Right hindlimb (tissue), 1 donor: ENCODE results near the gene HINT1.
A peak's percentile ranks its signal among the peaks of the same experiment; 100 is the strongest.
"Not testable (repeated sequence)": the region's sequence is repeated elsewhere in the genome, so short reads cannot be mapped to it uniquely, and the experiment has no call there.

ENCODE experiments used
- DNase-seq: peaks from one replicate; pipeline ENCODE4 v3.0.0-alpha.2; 2018

HINT1 gene

DNA sequence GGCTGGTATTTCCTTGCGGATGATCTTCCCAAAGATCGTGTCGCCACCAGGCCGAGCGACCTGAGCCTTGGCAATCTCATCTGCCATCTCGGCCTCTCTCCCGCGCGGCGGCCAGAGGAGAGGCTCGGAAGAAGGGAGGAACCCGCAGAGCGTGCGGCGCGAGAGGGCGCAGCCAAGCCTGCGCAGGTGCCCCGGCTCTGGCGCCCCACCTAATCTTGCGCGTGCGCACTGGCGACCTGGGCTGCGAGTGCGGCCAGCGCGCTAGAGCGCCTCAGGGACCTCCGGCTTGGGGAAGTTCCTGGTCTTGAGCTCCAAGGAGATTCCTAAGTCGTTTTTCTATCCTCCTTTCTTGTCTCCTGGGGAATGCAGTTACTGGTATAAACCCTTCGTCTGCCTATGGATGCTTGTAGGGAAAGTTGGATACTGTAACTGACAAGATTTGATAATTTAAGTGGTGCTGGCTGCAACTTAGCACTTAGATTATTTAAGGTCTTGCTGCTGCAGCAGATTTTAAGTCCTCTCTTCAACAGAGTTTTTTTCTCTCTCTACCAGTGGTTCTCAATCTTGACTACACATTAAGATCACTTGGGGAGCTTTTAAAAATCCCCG lies at the start of gene HINT1:
Gene HINT1, minus strand, starts transcription at position 138 of the 609 bp plus-strand sequence. Its CDS starts 51 bp downstream, at position 87.
- peak; percentile 92 for DNase-seq

DNA sequence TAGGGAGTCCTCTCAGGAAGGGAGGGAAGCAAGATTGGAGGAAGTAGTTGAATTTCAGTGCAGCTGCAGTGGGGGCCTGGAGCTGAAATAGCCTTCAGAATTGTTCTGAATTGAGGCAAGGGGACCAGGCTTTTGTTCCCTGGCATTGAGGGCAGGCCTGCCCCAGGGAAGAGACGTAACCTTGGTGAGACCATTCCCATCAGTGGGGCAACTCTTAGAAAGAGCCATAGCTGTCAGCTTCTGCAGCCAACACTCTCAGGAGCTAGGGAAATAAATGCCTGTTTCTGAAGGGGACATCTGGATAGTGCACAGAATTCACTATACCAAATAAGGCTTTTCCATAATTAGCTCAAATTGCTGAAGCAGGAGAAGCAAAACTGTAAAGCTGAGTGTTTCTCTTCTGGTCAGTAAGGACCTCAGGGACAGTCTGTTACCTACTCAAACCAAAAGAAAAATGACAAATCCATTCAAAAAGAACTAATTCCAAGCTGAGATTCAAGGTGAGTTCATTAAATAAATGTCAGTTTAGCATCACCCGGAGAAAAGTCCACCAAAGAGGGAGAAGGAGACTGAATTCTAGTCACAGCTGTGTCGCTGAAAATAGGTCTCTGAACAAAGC lies 49.7 kb upstream of the HINT1 start:
- no peak for DNase-seq

DNA sequence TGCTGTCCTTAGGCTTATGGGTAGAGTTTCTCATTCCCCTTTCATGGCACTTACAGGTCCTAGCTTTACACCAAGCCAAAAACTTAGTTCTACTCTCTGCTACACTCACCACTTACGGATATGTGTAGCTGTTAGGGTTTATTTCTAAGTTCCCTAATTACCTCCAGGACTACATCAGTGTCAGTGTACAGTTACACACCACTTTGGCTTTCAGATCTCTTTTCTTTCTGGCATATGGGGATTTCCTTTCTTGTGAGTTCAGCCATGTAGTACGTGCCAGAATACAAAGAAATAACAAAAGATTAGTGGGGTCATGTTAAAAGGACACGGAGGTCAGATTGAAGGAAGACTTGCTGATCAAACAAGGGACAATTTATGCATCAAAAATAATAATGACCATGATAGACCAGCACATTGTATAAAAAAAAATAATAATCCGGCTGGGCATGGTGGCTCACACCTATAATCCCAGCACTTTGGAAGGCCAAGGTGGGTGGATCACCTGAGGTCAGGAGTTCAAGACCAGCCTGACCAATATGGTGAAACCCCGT lies 47.5 kb upstream of the HINT1 start:
- DNase-seq = no peak

DNA sequence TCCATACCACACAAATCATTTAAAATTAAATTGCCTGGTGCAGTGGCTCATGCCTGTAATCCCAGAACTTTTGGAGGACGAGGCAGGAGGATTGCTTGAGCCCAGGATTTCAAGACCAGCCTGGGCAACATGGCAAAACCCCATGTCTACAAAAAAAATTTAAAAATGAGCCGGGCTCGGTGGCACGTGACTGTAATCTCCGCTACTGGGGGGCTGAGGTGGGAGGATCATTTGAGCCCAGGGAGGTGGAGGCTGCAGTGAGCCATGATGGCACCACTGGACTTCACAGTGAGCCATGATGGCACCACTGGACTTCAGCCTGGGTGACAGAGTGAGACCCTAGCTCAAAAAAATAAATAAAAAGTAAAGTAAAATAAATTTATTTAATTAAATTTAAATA lies 46.6 kb upstream of the HINT1 start:
- no peak for DNase-seq

DNA sequence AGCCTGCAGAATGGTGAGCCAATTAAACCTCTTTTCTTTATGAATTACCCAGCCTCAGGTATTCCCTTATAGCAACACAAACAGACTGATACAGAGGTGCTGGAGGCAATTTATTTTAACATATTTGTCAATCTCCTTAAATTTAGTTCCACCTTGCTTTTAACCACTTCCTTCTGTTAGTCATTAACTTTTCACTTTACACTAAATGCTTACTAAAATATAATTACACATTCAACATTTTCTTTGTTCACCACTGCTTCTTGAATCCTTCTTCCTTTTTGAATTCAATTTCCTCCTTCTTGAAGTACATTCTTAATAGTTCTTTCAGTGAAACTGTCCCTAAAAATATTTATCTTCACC lies 45.1 kb upstream of the HINT1 start:
- no peak for DNase-seq

DNA sequence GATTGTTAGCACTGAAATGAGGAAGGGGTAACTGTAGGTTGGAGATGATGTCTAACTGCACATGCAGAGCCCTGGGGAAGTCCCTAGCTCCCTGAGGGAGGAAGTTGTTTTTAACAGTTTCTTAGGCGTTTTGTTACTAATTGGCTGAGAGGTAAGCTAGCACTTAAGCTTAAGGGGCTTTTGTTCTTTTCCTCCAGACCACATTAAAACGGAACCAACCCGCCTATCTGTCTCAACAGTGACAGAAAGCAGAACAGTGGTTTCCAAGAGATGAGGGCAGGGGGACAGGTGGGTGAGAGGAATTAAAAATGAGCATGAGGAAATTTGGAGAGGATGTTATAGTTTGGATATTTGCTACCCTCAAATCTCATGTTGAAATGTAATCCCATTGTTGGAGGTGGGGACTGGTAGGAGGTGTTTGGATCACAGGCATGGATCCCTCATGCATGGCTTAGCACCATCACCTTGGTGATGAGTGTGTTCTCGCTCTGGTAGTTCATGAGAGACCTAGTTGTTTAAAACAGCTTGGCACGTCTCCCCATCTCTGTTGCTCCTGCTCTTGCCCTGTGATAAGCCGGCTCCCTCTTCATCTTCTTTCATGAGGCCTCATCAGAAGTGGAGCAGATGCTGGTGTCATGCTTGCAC lies 44.6 kb upstream of the HINT1 start:
- DNase-seq = no peak

DNA sequence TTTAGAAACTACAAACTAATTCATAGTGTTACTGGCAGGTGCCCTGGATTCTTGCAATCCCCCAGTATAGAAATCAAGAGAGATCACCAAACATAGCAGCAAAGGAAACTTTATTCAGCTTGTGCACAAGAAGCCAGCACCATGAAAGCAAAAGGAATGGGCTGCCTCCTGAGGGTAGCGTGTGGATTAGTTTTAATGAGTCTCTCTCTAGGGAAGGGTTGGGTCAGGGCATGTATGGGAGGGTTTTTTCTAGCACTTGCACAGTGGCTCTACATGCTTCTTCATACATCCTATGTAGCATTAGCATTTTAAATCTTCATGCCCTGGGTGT lies 44.1 kb upstream of the HINT1 start:
- DNase-seq = no peak

DNA sequence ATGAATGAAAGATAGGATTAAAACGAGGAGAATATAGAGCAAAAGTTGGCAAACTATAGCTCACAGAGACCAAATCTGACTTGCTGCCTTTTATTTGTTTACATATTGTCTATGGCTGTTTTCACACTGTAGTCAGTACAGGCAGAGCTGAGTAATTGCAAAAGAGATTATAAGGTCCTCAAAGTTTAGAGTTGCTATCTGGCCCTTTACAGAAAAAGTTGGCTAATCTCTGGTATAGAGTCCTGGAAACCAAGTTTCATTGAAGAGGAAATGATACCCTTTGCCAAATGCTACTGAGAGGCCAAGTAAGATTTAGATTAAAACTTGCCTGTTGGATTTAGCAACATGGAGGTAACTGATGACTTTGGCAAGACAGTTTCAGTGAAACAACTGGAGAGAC lies 41.7 kb upstream of the HINT1 start:
- DNase-seq = no peak

DNA sequence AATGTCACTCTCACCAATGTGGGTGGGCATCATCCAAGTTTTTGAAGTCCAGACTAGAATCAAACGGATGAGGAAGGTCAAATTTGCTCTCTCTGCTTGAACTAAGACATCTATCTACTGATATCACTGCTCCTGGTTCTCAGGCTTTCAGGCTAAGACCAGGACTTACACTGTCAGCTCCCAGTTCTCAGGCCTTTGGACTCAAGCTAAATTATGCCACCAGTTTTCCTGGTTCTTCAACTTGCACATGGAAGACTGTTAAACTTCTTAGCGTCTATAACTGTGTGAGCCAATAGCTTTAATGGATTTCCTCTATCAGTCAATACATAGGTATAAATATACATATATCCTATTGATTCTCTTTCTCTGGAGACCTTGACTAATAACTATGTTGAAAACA lies 41.0 kb upstream of the HINT1 start:
- no peak for DNase-seq

DNA sequence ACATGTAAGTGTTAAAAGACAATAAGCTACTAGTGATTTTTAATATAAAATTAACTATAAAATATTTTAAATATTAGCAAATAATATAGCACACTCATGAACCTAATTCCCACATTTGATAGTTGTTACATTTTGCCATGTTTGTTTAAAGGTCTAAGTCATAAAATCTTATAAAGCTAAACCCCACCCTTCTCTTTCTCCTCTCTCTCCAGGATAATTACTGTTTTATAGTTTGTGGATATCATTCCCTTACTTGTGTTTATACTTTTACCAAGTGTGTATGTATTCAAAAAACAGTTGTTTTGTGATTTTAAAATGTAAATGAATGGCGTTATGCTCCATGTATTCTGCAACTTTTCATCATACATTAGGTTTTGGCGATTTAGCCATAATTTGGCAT lies 39.9 kb upstream of the HINT1 start:
- no peak for DNase-seq

DNA sequence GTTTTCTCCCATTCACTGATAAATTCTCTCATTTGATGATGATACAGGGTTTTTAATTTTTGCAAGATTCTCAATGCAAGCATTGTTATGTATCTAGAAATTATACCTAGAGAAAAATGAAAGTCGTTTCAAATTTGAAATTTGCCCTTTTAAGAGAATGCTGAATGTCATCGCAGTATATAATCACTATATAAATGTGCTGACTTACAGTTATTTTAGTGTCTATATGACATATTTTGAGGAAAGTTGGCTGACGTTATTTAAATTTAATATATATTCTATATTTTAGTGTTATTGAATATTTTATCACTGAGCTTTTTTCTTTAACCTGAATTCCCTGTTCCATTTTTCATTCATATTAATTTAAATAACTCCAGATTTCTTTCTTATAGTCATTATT lies 35.5 kb upstream of the HINT1 start:
- DNase-seq = no peak

DNA sequence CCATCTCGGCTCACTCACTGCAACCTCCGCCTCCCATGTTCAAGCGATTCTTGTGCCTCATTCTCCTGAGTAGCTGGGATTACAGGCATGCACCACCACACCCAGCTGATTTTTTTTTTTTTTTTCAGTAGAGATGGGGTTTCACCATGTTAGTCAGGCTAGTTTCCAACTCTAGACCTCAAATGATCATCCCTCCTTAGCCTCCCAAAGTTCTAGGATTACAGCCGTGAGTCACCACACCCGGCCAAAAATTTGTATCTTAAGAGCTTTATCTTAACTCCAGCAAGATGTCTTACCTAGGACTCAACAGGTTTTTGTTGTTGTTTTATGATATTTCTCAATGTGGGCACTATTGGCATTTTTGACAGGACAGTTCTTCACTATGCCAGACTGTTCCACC lies 33.6 kb upstream of the HINT1 start:
- DNase-seq = no peak

DNA sequence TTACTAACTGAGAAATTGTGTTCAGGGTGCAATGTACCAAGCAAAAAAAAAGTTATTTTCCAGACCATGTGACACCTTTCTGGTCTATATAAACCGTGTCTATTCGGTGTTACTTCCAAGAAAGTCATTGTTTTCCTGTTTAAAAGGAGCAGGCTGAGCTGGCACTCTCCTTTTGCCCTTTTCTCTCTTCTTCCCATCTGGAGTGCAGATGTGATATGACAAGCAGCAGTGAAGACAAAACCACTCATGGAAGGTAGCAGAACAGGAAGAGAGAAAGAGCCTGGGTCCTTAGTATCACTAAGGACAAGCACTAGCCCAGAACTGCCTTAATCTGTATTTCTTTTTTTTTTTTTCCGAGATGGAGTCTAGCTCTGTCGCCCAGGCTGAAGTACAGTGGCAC lies 31.3 kb upstream of the HINT1 start:
- no peak for DNase-seq

DNA sequence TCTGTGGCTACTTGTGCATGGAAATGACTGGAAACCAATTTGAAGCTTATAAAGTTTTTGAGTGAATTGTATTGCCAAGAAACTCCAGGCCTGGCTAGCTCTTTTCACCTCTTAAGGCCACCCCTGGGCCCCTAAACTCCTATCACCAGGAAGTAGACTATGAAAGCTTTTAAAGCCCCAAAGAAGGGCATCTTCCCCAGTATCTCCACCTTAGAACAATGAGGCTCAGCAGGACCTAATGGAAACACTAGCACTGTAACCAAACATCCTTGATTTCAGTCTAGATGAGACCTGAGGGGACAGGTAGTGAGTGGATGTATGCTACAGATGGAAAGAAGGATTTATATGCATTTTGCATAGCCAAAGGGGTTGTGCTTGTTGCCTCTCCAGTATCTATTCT lies 30.6 kb upstream of the HINT1 start:
- no peak for DNase-seq

DNA sequence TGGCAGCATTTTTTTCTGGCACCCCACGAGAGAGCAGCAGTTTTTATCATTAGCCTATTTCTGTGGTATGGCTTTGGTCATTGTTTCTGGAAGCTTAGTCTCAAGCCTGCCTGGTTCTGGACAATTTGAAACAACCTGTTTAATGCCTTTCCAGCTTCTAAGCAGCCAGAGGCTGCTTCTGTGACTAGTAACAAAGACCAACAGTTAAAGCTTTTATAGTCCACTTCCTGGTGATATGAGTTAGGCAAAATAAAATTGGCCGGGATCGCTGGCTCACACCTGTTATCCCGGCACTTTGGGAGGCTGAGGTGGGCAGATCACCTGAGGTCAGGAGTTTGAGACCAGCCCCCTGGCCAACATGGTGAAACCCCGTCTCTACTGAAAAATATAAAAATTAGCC lies 29.7 kb upstream of the HINT1 start:
- DNase-seq = no peak

DNA sequence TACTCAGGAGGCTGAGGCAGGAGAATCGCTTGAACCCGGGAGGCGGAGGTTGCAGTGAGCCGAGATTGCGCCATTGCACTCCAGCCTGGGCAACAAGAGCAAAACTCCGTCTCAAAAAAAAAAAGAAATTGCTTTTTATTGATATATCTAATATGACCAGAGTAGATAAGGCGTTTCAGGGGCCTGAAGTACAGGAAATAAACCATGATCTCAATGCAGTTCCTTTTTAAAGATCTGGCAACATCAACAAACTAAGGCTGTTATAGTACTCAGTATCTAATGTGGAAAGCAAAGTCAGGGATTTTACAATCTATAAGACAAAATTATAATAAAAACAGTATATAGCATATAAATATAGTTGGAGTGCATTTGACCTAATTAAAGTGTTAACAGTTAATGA lies 28.8 kb upstream of the HINT1 start:
- DNase-seq = not testable (repeated sequence)

DNA sequence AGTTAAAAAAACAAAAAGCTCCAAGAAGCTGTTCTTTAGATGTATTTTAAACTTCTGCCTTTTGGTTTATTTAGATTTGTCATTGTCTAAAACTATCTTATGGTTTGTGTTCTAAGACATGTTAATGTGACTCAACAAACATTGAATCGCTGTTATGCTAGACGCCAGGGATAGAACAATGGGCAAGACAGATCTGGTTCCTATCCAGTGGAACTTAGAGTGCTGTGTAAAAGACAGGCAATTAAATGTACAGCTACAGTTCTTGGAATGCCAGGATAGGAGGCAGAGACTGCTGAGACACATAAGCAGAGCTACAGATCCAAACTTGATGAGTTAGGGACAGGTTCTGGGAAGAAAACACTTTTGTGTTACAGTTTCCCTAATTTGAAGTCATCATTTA lies 28.1 kb upstream of the HINT1 start:
- DNase-seq = no peak

DNA sequence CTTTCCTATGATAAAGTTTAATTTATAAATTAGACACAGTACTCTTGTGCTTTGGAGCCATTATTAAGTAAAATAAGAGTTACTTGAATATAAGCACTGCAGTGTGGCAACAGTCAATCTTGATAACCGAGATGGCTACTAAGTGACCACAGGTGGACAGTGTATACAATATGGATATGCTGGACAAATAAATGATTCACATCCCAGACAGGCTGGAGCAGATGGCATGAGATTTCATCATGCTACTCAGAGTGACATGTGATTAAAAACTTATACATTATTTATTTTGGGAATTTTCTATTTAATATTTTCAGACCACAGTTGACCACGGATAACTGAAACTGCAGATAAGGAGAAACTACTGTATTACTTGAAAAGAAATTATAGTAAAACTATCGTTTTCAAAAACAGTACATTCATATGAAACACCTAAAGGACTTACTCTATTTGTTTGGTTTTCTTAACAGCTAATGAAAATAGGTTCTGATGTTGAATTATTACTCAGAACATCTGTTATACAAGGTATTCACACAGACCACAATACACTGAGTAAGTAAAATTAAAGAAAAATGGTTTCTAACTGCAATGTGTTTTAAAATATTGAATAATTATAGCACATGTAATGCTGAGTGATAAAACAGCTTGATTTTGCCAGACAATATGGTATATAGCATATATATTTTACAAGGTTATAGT lies 21.7 kb upstream of the HINT1 start:
- DNase-seq = no peak

DNA sequence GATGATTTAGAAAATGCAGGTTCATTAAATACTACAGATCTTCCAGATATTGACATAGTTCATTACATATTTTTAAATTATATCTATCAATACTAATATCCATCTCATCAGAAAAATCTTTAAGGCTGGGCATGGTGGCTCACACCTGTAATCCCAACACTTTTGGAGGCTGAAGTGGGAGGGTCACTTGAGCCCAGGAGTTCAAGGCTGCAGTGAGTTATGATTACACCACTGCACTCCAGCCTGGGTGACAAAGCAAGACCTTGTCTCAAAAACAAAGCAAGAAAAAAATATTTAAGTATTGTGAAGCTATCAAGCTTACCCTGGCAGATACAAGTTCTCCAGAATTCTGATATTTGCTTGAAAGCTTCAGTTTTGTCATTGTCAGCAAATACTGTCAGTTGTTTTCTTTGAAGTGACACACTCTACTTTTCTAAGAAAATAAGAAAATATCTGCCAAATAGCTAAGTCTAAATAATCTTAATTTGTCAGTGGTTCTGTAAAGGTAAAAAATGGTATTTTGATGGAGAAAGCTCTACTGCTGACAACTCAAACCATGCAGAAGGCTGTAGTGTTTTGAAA lies 20.6 kb upstream of the HINT1 start:
- no peak for DNase-seq

DNA sequence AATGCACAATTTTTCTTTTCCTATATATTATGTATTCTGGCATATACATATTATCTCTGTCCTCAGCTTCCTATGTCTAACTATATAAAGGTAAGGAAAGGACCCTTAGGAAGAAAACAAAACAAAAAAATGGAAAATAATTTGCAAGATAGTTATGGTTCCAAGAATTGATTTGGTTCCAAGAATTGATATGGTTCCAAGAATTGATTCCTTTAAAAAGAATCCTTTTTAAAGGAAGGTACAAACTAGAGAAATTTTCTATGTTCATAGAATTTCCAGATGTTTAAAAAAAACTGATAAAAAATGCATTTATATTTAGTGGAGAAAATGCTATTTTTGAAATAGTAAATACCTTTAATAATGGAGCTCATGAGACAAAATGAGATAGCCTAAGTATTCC lies 17.8 kb upstream of the HINT1 start:
- no peak for DNase-seq

DNA sequence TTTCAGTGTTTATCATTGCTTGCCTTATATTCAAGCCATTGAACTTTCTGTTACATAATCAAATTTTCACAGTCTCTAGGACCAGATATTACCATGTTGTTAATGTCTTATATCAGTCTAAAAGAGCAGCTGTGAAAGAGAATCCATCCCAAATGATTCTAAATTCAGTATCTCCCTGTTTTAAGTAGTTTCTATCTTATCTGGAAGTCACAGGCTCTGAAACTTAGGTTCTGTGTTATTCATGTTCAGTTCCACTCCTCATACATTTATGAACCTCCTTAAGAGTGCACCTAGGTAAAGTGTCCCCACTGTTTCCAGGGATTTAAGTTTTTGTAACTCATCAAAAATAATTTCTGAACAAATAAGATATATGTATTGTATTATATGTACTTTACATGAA lies 15.4 kb upstream of the HINT1 start:
- no peak for DNase-seq

DNA sequence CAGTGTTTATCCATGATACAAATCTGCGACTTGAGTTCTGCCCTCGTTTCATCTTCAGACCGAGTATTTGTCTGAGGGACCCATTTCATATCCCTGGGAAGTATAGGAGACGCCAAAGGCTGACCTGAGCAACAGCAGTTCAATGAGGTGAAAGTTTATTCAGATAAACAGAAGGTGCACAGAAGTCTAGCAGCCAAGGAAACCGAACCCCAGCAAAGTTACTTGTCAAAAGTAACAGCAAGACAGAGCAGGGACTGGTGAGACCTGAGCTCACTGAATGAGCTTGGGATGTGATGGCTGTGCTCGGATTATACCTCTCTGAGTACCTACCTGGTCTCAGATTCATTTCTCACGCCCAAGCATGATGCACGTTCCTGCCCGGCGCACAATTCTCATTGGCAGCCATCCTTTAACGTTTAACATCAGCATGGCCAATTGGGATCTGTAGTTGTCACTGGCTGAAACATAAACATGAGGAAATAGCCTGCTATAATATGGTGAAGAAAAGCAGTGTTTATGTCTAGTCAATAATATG lies 6.3 kb upstream of the HINT1 start:
- no peak for DNase-seq

DNA sequence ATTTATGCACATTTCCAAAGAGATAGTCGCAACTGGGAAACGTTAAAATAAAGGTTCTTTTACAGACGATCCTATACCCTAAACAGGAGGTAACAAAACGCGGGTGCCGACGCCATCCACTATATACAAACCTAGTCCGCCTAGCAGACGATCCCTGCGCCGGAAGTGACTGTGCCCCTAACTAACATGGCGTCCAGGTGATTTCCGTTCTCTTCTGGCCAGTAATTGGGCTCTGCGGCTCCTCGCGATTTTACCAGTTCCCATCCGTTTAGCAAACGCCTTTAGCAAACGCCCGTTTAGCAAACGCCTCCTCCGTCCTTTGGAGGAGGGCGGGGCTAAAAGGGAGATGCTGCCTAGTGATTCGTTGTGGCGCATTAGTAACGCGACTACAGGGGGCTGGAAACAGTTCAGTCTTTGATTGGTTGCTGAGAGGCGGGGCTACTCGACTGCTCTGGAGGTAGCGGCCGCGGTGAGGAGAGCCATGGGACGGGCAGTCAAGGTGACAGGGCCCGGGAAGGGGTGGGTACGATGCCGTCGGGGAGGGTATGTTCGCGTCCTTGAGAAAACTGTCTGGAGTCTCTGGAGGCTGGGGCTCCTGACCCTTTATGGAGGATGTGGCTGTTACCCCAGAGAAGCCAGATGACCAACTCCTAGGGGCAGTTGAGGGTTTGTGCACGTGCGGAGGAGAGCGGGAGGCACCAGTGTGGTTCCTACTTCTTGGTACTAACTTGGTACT lies 5.7 kb upstream of the HINT1 start, which contains the start of gene LYRM7:
Gene LYRM7, plus strand, starts transcription at position 405 of the 736 bp plus-strand sequence. Its CDS starts 77 bp downstream, at position 482.
- peak; percentile 99 for DNase-seq
